Activated CD8-positive, alpha-beta memory T cell treated with anti-CD3 and anti-CD28 coated beads, Interleukin-2, amount 50 U/mL, for 48 hours (primary cell): Measurements from ENCODE around the gene MCM10.
"Not testable (repeated sequence)": the region's sequence is repeated elsewhere in the genome, so short reads cannot be mapped to it uniquely, and the experiment has no call there.

Experiments
- DNase-seq: peaks from one replicate; pipeline ENCODE4 v3.0.0-alpha.2; 2020

Gene MCM10

DNA sequence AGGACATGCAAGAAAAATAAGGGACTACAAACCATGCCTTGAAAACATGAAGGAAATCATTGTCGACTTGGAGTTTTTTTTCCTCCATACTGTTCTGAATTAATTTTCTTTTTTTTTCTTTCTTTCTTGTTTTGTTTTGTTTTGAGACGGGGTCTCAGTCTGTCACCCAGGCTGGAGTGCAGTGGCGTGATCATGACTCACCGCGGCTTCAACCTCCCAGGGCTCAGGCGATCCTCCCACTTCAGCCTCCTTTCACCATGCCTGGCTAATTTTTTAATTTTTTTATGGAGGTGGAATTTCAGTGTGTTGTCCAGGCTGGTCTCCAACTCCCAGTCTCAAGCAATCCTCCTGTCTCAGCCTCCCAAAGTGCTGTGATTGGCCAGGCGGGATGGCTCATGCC lies 61.2 kb downstream of the MCM10 start:
- no peak for DNase-seq

DNA sequence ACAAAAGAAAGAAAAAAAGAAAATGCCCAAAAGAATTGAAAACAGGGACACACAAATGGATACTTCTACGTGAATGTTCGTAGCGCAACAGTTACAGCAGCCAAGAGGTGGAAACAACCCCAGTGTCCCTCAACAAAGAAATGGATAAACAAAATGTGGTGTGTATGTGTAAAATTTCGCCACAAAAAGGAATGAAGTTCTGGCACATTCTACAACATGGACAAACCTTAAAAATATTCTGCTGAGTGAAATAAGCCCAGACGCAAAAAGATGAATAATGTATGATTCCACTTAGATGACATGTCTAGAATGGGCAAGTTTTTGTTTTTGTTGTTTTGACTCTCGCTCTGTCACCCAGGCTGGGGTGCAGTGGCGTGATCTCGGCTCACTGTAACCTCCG lies 61.9 kb downstream of the MCM10 start:
- DNase-seq, result no peak

DNA sequence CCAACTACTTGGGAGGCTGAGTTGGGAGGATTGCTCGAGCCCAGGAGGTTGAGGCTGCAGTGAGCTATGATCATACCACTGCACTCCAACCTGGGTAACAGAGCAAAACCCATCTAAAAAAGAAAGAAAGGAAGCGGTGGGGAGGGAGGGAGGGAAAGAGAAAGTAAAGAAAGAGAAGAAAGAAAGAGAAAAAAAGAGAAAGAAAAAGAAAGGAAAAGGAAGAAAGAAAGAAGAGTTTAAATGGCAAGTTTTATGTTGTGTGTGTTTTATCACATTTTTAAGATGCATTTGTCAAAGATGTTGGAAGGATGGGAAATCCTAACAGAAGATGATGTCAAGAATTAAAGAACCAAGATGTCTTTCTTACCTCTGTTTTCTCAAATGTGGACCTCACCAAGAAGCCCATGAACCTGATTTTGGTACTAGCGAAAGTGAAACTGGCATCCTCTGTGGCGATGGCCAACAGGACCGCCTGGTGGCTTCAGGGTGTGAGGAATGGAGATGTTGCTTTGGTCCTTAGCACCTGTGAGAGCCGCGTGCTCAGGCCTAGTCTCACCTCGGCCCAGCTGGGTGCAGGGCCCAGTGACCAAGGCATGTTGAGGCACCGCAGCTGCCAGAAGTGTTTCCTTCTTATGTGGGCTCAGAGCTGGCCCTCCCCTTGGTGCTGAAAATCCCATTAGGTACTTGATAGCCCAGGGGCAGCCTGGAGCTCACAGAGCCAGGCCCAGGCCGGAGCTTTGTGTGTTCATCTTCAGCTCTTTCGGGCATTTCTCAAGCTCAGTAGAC lies 63.0 kb downstream of the MCM10 start:
- DNase-seq, result no peak

DNA sequence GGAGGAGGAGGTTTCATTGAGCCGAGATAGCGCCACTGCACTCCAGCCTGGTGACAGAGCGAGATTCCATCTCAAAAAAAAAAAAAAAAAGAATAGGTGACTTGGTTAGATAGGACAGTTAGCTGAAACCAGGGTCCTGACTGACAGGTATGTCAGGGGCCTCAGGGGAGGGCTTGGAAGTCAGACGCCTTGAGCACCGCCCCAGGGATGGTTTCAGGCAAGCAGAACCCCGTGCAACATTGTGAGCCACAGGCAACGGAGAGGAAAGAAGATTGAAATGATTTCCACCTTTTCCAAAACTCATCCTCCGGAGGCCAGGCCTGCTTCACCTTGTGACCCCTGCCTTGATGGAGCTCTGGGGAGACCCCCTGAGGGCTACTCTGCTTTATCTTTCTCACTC lies 64.2 kb downstream of the MCM10 start:
- no peak for DNase-seq

DNA sequence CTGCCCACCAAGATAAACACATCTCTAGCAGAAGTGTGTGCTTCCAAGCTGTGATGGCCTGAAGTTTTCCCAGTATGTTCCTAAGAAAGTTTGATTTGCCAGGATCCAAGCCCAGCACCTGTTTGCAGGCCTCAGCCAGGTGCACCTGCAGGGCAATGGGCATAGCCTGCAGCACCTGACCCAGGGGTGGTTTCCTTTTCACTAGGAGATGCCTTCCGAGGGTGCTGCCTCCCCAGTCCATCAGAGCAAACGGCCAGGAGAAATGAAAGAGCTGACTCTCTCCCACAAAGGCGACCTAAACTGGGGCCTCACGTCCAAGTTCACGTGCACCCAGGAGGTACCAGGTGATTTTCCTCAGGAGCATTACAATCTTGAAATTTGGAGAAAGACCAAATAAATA lies 65.7 kb downstream of the MCM10 start:
- DNase-seq, result no peak

DNA sequence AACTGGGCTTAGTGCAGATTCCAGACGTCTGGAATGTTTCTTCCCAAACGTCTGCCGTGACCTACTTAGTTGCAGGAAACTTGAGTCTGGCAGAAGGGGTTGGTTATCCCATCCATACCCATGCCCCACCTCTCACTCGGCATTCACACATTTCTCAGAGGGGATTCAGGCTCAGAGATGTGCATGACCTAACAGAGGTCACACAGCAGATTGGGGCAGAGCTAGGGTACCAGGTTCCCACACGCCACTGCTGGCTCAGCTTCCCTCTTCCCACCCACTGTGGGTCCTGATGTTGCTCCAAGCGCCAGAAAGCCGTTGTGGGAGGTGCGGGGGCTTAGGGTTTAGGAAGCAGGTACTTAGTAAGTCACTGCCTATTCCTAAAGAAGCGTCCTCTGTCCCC lies 69.8 kb downstream of the MCM10 start:
- DNase-seq, result no peak

DNA sequence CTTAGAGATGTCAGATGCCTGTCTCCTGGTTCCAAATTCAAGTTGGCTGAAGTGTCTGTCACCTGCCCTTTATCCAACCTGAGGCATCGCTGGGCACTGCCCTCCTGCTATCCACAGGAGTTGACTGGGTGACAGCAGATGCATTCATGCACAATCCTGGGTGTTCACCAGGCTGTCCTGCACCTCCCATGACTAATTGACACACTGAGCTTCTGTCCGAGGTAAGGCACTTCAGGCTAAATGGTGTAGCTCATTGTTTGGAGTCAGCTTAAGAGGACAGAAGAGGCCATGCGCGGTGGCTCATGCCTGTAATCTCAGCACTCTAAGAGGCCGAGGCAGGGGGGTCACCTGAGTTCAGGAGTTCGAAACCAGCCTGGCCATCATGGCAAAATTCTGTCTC lies 70.5 kb downstream of the MCM10 start:
- no peak for DNase-seq

DNA sequence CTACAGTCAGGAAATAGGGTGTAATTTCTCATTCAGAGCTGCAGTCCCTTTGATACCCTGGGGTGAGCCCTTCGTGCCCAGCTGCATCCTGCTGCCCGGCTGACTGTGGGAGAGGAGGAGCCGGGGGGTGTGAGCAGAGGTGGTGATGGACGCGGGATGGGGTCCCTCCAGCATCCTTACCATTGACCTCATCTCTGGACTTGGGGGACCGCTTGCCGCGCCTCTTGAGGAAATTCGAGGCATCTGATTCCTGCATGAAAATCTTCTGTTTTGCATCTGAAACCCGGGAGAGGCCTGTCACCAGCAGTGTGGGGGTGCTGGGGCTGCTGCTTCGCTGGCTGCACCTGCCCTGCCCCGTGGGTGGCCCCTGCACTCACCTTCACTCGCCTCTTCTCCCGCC lies 72.0 kb downstream of the MCM10 start:
- no peak for DNase-seq

DNA sequence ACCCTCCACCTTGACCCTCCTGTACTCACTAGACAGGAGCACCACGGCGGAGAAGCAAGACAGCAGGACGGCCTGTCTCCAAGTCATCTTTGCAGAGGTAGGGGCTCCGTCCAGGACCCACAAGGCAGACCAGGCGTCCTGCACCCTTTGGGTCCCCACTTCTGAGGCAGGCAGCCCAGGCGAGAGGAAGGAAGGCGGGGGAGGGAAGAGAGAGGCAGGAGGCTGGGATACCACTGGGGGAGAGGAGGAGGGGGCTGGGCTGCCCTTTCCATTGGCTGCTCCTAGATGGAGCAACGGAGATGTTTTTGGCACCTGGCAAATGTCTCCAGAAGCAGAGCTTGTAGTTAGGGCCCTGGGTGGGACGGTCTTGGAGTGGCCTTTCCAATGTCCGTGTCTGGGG lies 72.8 kb downstream of the MCM10 start, which contains the start of gene UCMA:
Gene UCMA (minus strand): TSS at position 203 of the 400 bp plus-strand sequence. CDS start 116 bp downstream, at position 87.
- DNase-seq, result no peak

DNA sequence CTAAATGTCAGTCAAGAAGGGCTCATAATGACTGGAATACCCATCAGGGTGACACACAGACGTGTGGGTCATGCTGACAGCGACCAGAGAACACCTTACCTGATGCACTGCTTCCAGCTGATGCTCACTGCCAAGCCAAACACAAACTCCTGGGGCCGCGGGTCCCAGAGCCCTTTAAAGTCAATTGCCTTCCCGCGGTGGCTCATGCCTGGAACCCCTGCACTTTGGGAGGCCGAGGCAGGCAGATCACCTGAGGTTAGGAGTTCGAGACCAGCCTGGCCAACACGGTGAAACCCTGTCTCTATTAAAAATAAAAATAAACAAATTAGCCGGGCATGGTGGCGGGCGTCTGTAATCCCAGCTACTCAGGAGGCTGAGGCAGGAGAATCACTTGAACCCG lies 73.4 kb downstream of the MCM10 start:
- not testable (repeated sequence) for DNase-seq

DNA sequence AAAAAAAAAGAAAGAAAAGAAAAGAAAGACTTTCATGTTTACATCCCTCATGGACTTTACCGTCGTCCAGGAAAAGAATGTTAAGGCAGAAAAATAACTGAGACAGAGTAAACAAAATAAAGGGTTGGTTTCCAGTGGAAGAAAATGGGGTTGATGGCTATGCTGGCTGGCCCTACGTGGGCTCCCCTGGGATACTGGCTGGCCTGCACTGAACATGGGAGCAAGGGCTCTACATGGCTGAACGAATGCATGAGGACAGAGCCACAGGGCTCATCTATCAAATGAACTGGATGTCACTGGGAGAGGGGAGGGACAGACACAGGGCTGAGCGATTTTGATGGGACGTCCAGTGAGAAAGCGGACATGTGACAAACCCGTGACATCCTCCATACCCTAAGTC lies 75.3 kb downstream of the MCM10 start:
- DNase-seq, result no peak

DNA sequence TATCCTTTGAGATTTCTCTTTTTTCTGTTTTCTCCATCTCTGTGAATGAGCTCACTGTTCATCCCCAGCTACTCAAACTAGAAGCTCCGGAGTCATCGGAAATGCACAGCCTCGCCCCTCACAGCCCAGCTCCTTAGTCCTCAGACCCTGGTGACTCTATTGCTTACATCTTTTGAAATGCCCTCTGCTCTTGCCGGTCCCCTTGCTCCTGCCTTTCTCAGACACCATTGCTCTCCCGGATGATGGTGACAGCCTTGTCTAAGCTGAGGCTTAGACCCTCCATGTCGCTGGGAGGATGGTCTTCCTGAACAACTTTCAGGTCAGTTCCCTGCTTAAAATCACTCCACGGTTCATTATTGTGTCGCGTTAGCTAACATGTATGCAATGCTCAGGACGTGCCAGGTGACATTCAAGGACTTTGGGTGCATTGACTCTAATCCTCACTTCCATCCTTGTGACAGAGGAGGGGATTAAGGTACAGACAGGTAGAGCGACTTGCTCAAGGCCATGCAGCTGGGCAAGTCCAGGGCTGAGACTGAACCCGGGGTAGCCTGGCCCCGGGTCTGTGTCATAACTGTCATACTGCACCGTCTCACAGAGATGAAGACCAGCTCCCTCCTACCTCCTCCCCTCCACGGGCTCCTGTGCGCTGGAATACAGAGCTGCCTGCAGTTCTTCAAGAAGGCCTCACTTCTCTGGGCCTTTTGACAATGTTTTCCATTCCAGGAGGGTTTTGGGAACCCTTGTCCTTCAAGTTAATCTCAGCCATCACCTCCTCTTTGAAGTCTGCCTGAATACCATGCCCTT lies 77.1 kb downstream of the MCM10 start:
- DNase-seq, result no peak

DNA sequence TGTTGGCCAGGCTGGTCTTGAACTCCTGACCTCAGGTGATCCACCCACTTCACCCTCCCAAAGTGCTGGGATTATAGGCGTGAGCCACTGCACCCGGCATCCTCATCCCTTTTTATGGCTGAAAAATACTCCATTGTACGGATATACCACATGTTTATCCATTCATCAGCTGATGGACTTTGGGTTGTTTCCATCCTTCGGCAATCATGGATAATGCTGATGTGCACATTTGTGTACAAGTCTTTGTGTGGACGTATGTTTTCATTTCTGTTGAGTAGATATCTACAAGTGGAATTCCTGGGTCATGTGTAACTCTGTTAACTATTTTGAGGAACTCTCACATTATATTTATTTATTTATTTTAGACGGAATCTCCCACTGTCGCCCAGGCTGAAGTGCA lies 78.6 kb downstream of the MCM10 start:
- DNase-seq, result no peak

DNA sequence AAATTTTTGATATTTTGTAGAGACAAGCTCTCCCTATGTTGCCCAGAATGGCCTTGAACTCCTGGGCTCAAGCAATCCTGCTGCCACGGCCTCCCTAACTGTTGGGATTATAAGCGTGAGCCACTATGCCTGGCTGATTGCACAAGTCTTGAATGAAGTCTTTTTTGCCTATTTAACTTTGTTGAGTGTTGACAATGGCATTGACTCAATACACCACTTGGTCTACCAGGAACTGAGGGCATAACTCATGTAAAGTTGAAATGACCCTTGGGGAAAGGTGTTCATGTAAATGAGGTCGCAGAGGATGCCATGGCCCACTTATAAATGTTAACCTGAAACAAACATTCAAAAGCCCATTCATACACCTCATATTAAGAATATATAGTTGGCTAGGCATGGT lies 80.3 kb downstream of the MCM10 start:
- DNase-seq, result no peak

DNA sequence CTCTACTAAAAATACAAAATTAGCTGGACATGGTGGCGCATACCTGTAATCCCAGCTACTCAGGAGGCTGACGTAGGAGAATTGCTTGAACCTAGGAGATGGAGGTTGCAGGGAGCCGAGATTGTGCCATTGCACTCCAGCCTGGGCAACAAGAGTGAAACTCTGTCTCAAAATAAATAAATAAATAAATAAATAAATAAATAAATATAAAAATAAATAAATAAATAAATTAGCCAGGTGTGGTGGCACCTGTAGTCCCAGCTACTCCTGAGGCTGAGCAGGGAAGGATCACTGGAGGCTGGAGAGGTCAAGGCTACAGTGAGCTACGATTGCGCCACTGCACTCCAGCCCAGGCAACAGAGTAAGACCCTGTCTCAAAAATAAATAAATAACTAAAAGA lies 80.9 kb downstream of the MCM10 start:
- not testable (repeated sequence) for DNase-seq

DNA sequence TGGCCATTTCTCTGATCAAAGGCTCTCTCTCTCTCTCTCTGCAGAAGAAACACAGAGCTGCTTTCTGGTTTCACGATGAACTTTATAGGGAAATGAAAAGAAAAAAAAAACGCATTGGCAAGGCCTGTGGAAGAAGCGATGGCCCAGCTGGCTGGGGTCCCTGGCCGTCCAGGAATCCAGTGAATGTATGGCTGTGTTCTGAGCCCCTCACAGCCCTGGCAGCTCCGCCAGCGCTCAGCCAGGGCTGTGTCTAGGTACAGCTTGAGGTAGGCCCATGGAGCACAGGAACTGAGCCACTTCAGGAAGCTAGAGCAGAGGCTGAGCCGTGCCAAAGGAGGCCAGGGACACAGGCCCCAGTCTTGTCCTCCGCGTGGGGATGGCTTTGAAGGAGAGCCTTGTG lies 85.9 kb downstream of the MCM10 start:
- DNase-seq, result no peak

DNA sequence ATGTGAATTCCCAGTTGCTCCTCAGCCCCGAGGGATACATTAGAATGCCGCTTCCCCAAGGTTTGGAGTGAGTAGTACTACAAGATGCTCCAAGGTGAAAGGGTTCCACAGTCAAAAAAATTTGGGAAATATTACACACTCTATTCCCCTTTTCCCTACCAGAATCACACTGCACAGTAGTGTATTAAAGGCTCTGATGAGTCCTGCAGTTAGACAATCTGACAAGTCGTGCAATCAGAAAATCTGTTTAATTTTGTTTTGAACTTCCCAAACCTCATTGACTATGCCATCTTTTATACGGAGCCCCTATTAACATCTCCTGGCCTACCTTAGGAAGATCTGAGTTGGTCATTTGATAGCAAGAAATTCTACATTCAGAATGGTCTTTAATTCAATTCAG lies 86.4 kb downstream of the MCM10 start:
- no peak for DNase-seq

DNA sequence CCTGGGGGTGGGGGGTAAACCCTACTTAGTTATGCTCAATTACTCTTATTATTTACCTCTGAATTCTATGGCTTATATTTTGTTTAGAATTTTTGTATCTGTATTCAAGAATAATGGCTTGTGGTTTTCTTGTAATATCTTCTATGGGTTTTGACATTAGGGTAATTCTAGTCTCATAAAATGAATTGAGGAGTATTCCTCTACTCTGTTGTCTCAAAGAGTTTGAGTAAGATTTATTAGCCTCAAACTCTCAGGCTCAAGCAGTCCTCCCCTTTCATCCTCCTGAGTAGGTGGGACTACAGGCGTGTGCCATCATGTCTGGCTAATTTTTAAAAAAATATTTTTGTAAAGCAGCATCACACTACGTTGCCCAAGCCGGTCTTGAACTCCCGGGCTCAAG lies 92.4 kb downstream of the MCM10 start:
- no peak for DNase-seq

DNA sequence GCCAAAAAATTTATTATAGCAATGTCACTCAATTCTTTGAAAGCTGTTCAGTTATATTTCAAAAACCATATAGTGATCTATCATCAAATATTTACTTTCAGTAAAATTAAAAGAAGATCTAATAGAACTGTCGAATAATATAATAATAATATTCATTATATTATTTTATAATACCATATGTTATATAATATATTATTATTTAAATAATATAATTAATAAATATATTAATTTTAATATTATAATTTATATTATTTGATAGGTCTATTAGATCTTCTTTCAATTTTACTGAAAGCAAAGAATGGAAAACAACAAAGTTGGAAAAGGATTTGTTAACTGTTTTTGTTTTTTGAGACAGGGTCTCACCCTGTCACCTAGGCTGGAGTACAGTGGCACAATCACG lies 95.3 kb downstream of the MCM10 start:
- no peak for DNase-seq

DNA sequence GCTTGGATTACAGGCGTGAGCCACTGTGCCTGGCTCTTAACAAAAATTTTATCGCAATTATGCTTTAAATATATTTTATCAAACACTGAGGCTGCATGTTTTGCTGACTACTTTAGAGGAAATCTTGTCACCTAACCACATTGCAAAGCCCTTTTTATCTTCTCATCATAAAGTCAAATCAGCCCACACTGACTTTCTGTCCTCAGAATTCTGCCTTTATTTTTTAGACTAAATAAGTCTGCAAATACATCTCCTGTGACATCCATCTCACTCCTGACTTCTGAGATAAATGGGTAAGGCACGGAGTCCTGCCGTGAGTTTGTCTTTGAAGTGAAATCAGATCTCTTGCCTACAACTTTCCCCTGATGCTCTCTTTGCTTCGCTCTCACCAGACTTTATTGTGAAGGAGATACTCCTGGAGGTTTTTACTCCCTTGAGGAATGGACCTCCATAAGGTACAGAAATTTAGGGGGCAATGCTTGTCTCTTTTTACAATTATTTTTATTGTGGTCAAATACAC lies 96.3 kb downstream of the MCM10 start:
- no peak for DNase-seq
